Karpas-422 (cell line): ENCODE measurements around the gene SERPINB13. TPM values are rescaled to one million over a fixed set of nuclear protein-coding genes. Genes with fewer than 3 reads are reported as not detected.
"Not testable (repeated sequence)": the region's sequence is repeated elsewhere in the genome, so short reads cannot be mapped to it uniquely, and the experiment has no call there.

Experiments
- DNase-seq: peaks from one replicate; pipeline ENCODE4 v3.0.0-alpha.2; 2015
- H2AFZ ChIP-seq: fragments of 200-600 bp; sonication (generic); 2 replicates; pipeline ENCODE4 v1.6.1; 2014; ENCODE audit warnings: antibody characterized with exemption, low read length, mixed read lengths
- H3K27ac ChIP-seq: fragments of 200-600 bp; sonication (generic); 2 replicates; pipeline ENCODE4 v1.5.1; 2014; ENCODE audit warnings: mild to moderate bottlenecking, low read length, moderate library complexity
- H3K27me3 ChIP-seq: fragments of 200-600 bp; sonication (generic); 2 replicates; pipeline ENCODE4 v1.6.1; 2014; ENCODE audit warnings: low read length, mixed read lengths
- H3K36me3 ChIP-seq: fragments of 200-600 bp; sonication (generic); 2 replicates; pipeline ENCODE4 v1.6.1; 2014; ENCODE audit warnings: low read length, mixed read lengths; ENCODE audit not compliant: insufficient read depth
- H3K4me1 ChIP-seq: fragments of 200-600 bp; sonication (generic); 2 replicates; pipeline ENCODE4 v1.6.1; 2014; ENCODE audit warnings: mild to moderate bottlenecking, low read length, mixed read lengths
- H3K4me2 ChIP-seq: fragments of 200-600 bp; sonication (generic); 2 replicates; pipeline ENCODE4 v1.6.1; 2014; ENCODE audit warnings: low read length, low read depth, mild to moderate bottlenecking; ENCODE audit not compliant: poor library complexity, severe bottlenecking
- H3K4me3 ChIP-seq: fragments of 200-600 bp; sonication (generic); 2 replicates; pipeline ENCODE4 v1.5.1; 2014; ENCODE audit warnings: mild to moderate bottlenecking, antibody characterized with exemption, low read length, mixed read lengths
- H3K79me2 ChIP-seq: fragments of 200-600 bp; sonication (generic); 2 replicates; pipeline ENCODE4 v1.6.1; 2014; ENCODE audit warnings: mild to moderate bottlenecking, low read length, mixed read lengths
- H3K9ac ChIP-seq: fragments of 200-600 bp; sonication (generic); 2 replicates; pipeline ENCODE4 v1.6.0; 2014; ENCODE audit warnings: low read length
- H3K9me2 ChIP-seq: fragments of 200-600 bp; sonication (generic), shearing (Covaris generic); replicated peaks from 2 replicates; pipeline ENCODE4 v1.6.0; 2014; ENCODE audit warnings: mild to moderate bottlenecking, low read length, moderate library complexity; ENCODE audit not compliant: insufficient read depth
- H3K9me3 ChIP-seq: fragments of 300-700, 200-600 bp; sonication (generic); 2 replicates; pipeline ENCODE4 v1.6.1; 2014; ENCODE audit warnings: low read length, mixed read lengths
- H4K20me1 ChIP-seq: fragments of 200-600 bp; sonication (generic); 2 replicates; pipeline ENCODE4 v1.6.1; 2014; ENCODE audit warnings: mild to moderate bottlenecking, antibody characterized with exemption, low read length, low read depth; ENCODE audit not compliant: insufficient read depth
- total RNA-seq: library from RNA; depleted of rRNA; stranded (reverse); fragments of >200 nt; shearing (Covaris generic); gene quantifications from 2 replicates; pipeline ENCODE4 v1.2.3, GENCODE V29; 2014; ENCODE audit warnings: low replicate concordance; rRNA removed

The SERPINB13 gene
- total RNA-seq, 1 experiment from 2014 or later = not detected

DNA sequence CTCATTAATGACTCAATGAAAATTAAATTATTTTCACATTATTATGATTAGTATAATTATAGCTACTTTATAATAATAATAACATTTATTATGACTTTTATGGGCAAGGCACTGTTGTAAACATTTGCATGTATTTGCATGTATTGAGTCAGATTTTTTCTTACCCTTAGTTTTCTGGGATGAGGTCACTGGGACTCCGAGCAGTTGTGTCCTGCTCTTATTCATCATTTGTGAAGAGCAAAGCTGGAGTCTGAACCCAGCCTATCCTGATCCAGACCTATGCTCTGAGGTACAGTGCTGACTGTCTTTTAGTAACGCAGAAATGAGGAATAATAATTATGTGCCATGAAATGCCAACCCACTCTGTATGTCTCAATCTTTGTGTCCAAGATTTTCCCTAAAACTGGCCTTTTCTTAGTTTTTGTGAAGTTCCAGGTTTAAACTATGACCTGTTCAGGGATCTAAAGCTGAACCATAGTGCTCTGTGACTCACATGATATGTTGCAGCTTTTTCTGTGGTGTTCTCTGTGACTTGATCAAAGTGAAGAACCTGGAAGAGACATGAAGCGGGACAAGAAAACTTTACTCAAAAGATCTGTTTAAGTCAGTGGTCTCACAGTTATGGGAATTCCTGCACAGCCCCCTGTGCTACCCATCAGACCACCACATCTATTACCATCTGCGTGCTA, 55.7 kb downstream of the SERPINB13 start:
- not testable (repeated sequence) for H3K79me2 ChIP-seq, H3K4me1 ChIP-seq, H3K9me3 ChIP-seq, H3K4me3 ChIP-seq, H4K20me1 ChIP-seq, H3K27ac ChIP-seq, H2AFZ ChIP-seq, H3K27me3 ChIP-seq, H3K9me2 ChIP-seq, DNase-seq, H3K4me2 ChIP-seq, H3K9ac ChIP-seq, H3K36me3 ChIP-seq

GRCh38 chr18:63644142-63644541, 57.0 kb downstream of the SERPINB13 start, which contains the start of gene SERPINB4:
Gene SERPINB4 (minus strand): TSS chr18:63644256. CDS start chr18:63643577, 679 bp downstream.
- H4K20me1 ChIP-seq, H3K27ac ChIP-seq, H3K79me2 ChIP-seq, H3K9ac ChIP-seq, H3K9me3 ChIP-seq, H2AFZ ChIP-seq, H3K4me3 ChIP-seq, H3K27me3 ChIP-seq, H3K4me2 ChIP-seq, H3K4me1 ChIP-seq, H3K9me2 ChIP-seq, H3K36me3 ChIP-seq, DNase-seq: not testable (repeated sequence)

- not testable (repeated sequence) for H3K4me2 ChIP-seq, H3K4me3 ChIP-seq, H3K36me3 ChIP-seq
Observed at GRCh38 chr18:63644694-63645093, 57.6 kb downstream of the SERPINB13 start.

GRCh38 chr18:63646936-63647335, 59.8 kb downstream of the SERPINB13 start:
- no peak overlapping the region for H3K9ac ChIP-seq
- no peak overlapping the region for H2AFZ ChIP-seq
- H3K27ac ChIP-seq = no peak overlapping the region
- no peaks in the 10 kb centered on the region for H3K9me3 ChIP-seq
- no peaks in the 10 kb centered on the region for H3K79me2 ChIP-seq
- DNase-seq = no peak
- H3K4me3 ChIP-seq = no peak overlapping the region
- H3K27me3 ChIP-seq = no peaks in the 10 kb centered on the region
- H4K20me1 ChIP-seq = no peaks in the 10 kb centered on the region
- H3K36me3 ChIP-seq = no peaks in the 10 kb centered on the region
- H3K4me2 ChIP-seq = no peak overlapping the region
- no peaks in the 10 kb centered on the region for H3K9me2 ChIP-seq
- no peaks in the 10 kb centered on the region for H3K4me1 ChIP-seq

More at GRCh38 chr18:63644694-63645093, 57.6 kb downstream of the SERPINB13 start:
- H3K27me3 ChIP-seq, H3K27ac ChIP-seq, H3K4me1 ChIP-seq, H3K9me2 ChIP-seq, H3K9me3 ChIP-seq, H4K20me1 ChIP-seq, H2AFZ ChIP-seq, H3K9ac ChIP-seq, DNase-seq, H3K79me2 ChIP-seq: not testable (repeated sequence)

DNA sequence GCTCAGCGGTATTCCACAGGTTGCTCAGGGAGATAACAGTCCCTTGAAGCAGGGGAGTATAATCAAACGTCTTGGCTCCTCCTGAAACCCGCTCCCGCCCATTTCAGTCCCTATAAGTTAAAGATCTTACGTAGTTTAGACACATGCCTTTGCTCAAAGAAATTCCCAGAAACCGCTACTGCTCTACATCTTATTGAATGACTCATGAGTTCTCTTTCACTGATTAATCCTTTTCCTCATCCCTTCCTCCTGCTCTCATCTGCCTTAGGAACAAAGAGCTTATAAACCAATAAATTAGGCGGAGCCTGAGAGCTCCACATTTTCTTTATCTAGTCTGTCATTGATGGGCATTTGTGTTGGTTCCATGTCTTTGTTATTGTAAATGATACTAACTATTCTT, 61.1 kb downstream of the SERPINB13 start:
- no peak overlapping the region for H2AFZ ChIP-seq
- H3K79me2 ChIP-seq = no peaks in the 10 kb centered on the region
- no peaks in the 10 kb centered on the region for H3K9me3 ChIP-seq
- H3K27ac ChIP-seq = no peak overlapping the region
- no peaks in the 10 kb centered on the region for H4K20me1 ChIP-seq
- H3K4me2 ChIP-seq = no peak overlapping the region
- no peak for DNase-seq
- H3K9me2 ChIP-seq = no peaks in the 10 kb centered on the region
- no peak overlapping the region for H3K4me3 ChIP-seq
- H3K36me3 ChIP-seq = no peaks in the 10 kb centered on the region
- no peaks in the 10 kb centered on the region for H3K27me3 ChIP-seq
- H3K4me1 ChIP-seq = no peaks in the 10 kb centered on the region
- no peak overlapping the region for H3K9ac ChIP-seq

Other genes with a start within 250 kb of the SERPINB13 start
- 56.8 and 64.4 TPM in 2 replicates for gene KDSR, start 220.1 kb upstream of the SERPINB13 start, total RNA-seq
- 58.5 and 62.7 TPM in 2 replicates for gene VPS4B, start 164.9 kb upstream of the SERPINB13 start, total RNA-seq
- gene SERPINB5, start 110.4 kb upstream of the SERPINB13 start, total RNA-seq = 1.0 TPM in 1 of 2 replicates, not detected in the other
- gene SERPINB12, start 45.0 kb upstream of the SERPINB13 start, total RNA-seq = not detected in 2 replicates
- gene SERPINB4, start 56.9 kb downstream of the SERPINB13 start, total RNA-seq = not detected in 2 replicates
- not detected in 2 replicates for gene SERPINB3, start 74.5 kb downstream of the SERPINB13 start, total RNA-seq
- not detected in 2 replicates for gene SERPINB11, start 115.6 kb downstream of the SERPINB13 start, total RNA-seq
- 2.8 TPM in 1 of 2 replicates, not detected in the other for gene SERPINB7, start 188.1 kb downstream of the SERPINB13 start, total RNA-seq